GM12878 (cell line): Measurements from ENCODE around the gene PAX5. TPM values are rescaled to one million over a fixed set of nuclear protein-coding genes. Genes with fewer than 3 reads are reported as not detected.
A peak's percentile ranks its signal among the peaks of the same experiment; 100 is the strongest.

Experiments
- ATAC-seq: fragments of 200-7000 bp; cut with Tn5 transposase; 3 replicates; pipeline ENCODE4 v1.9.1; 2020; ENCODE audit warnings: mild to moderate bottlenecking, moderate library complexity
- BruUV-seq: library from RNA; stranded (reverse); fragments of 400-500 nt; replicated peaks from 2 replicates; lab custom pipeline; 2021; lab: Mats Ljungman, UMichigan
- CTCF ChIA-PET: fragments of 300-600 bp; sonication (Branson Sonifier 250); formaldehyde crosslinking; extraction: SDS; loops from one replicate; lab custom pipeline; 2021; ENCODE audit warnings: inconsistent platforms; lab: Yijun Ruan, JAX
- POLR2A ChIA-PET: fragments of 350-600 bp; formaldehyde crosslinking; extraction: SDS; loops from one replicate; lab custom pipeline; 2021; ENCODE audit warnings: inconsistent platforms; lab: Charles Lee
- RAD21 ChIA-PET: fragments of 300-600 bp; sonication (Branson Sonifier 250); formaldehyde crosslinking; loops from one replicate; lab custom pipeline; 2023; ENCODE audit warnings: antibody characterized with exemption; ENCODE audit not compliant: unreplicated experiment; lab: Charles Lee
- SMC1A ChIA-PET: fragments of 300-600 bp; sonication (Branson Sonifier 250); formaldehyde crosslinking; loops from one replicate; lab custom pipeline; 2023; ENCODE audit not compliant: unreplicated experiment, uncharacterized antibody; lab: Charles Lee
- DNase-seq: peaks from one replicate; pipeline ENCODE4 v3.0.0-alpha.2; 2011; ENCODE audit warnings: low read depth, low spot score
- FAIRE-seq: peaks from 3 replicates; lab custom pipeline; 2011; peaks lifted over from hg19 to GRCh38; lab: Jason Lieb, UNC
- H2AFZ ChIP-seq: 2 replicates; pipeline ENCODE4 v1.6.0; 2011; ENCODE audit warnings: low read depth, low read length, control low read depth; ENCODE audit not compliant: control insufficient read depth
- H3K27ac ChIP-seq: 2 replicates; pipeline ENCODE4 v1.5.1; 2011; ENCODE audit warnings: control low read depth; ENCODE audit not compliant: control insufficient read depth, insufficient read depth
- H3K27me3 ChIP-seq, 2 experiments: replicated peaks in 1 of 2; 2 replicates each; pipeline versions ENCODE4 v1.6.0 to v1.6.1; 2011; ENCODE audit warnings: low read length in 1 of 2; ENCODE audit not compliant: control insufficient read depth in 2 of 2, insufficient read depth in 2 of 2
- H3K36me3 ChIP-seq, 2 experiments: 2 replicates each; pipeline ENCODE4 v1.5.1; 2011; ENCODE audit warnings: low read length in 1 of 2; ENCODE audit not compliant: control insufficient read depth in 2 of 2, insufficient read depth in 2 of 2
- H3K4me1 ChIP-seq: 2 replicates; pipeline ENCODE4 v1.6.1; 2011; ENCODE audit warnings: mild to moderate bottlenecking, low read length, moderate library complexity, mixed read lengths; ENCODE audit not compliant: control insufficient read depth, insufficient read depth
- H3K4me2 ChIP-seq: 2 replicates; pipeline ENCODE4 v1.6.0; 2011; ENCODE audit warnings: control low read depth; ENCODE audit not compliant: control insufficient read depth, insufficient read depth
- H3K4me3 ChIP-seq: fragments of 200-600 bp; sonication (generic); 2 replicates; pipeline ENCODE4 v1.5.1; 2016
- H3K79me2 ChIP-seq: 2 replicates; pipeline ENCODE4 v1.6.0; 2011; ENCODE audit warnings: low read length; ENCODE audit not compliant: control insufficient read depth, insufficient read depth
- H3K9ac ChIP-seq: 2 replicates; pipeline ENCODE4 v1.8.0; 2011; ENCODE audit warnings: low read length, control low read depth, mixed read lengths; ENCODE audit not compliant: control insufficient read depth, insufficient read depth
- H3K9me3 ChIP-seq: replicated peaks from 3 replicates; pipeline ENCODE4 v1.5.1; 2011; ENCODE audit warnings: mild to moderate bottlenecking, low read length; ENCODE audit not compliant: control insufficient read depth, insufficient read depth
- H4K20me1 ChIP-seq: 2 replicates; pipeline ENCODE4 v1.6.0; 2011; ENCODE audit not compliant: control insufficient read depth, insufficient read depth
- CEBPB ChIP-seq, 2 experiments: fragments of 150-350 bp in 1 of 2; IDR thresholded peaks; 2 replicates each; pipeline ENCODE4 v1.6.1; 2012 to 2014; ENCODE audit warnings: low read depth in 2 of 2, low read length in 2 of 2, borderline replicate concordance in 1 of 2, inconsistent platforms in 1 of 2
- CHD4 ChIP-seq: fragments of 200-600 bp; sonication (generic); IDR thresholded peaks from 2 replicates; pipeline ENCODE4 v1.6.1; 2016; ENCODE audit warnings: mild to moderate bottlenecking
- GATAD2B ChIP-seq: fragments of 450-650 bp; conservative IDR thresholded peaks from 2 replicates; pipeline ENCODE4 v1.6.1; 2017; ENCODE audit warnings: low read depth, mild to moderate bottlenecking, moderate library complexity
- HSF1 ChIP-seq: fragments of 150-350 bp; IDR thresholded peaks from 2 replicates; pipeline ENCODE4 v1.6.1; 2014; ENCODE audit warnings: mild to moderate bottlenecking, low read depth, low read length
- IKZF2 ChIP-seq, 2 experiments: fragments of 450-650 bp; IDR thresholded peaks; 2 replicates each; pipeline ENCODE4 v1.6.1; 2017; ENCODE audit warnings: mild to moderate bottlenecking in 2 of 2, moderate library complexity in 2 of 2
- MTA2 ChIP-seq: fragments of 450-650 bp; IDR thresholded peaks from 2 replicates; pipeline ENCODE4 v1.6.1; 2016; ENCODE audit warnings: low read depth, mild to moderate bottlenecking, moderate library complexity
- NFXL1 ChIP-seq: fragments of 450-650 bp; IDR thresholded peaks from 2 replicates; pipeline ENCODE4 v1.6.1; 2017; ENCODE audit warnings: antibody characterized with exemption, mild to moderate bottlenecking, borderline replicate concordance
- PAX8 ChIP-seq: fragments of 450-650 bp; IDR thresholded peaks from 2 replicates; pipeline ENCODE4 v1.6.1; 2017; ENCODE audit warnings: mild to moderate bottlenecking, moderate library complexity
- POLR2AphosphoS2 ChIP-seq: IDR thresholded peaks from 2 replicates; pipeline ENCODE4 v1.6.1; 2011; ENCODE audit warnings: low read depth, mild to moderate bottlenecking, low read length, improper control_type of control experiment, moderate library complexity
- RB1 ChIP-seq: fragments of 450-650 bp; formaldehyde crosslinking; IDR thresholded peaks from 2 replicates; pipeline ENCODE4 v1.6.1; 2017; ENCODE audit warnings: mild to moderate bottlenecking, borderline replicate concordance
- RELB ChIP-seq: fragments of 450-650 bp; IDR thresholded peaks from 2 replicates; pipeline ENCODE4 v1.6.1; 2017; ENCODE audit warnings: low read depth, mild to moderate bottlenecking, moderate library complexity
- SMARCA5 ChIP-seq: fragments of 450-650 bp; IDR thresholded peaks from 2 replicates; pipeline ENCODE4 v1.6.1; 2017; ENCODE audit warnings: mild to moderate bottlenecking
- WGBS: methylation state at CpG from one replicate; pipeline ENCODE4 v1.1.6; 2016; ENCODE audit warnings: low lambda C conversion rate; ENCODE audit not compliant: insufficient replicate concordance, insufficient coverage; ENCODE audit errors: missing lambda C conversion rate; 5-methylcytosine and 5-hydroxymethylcytosine counted together
- in situ Hi-C: fragments of 300-500 bp; cut with MboI; formaldehyde crosslinking; loops from 9 replicates; pipeline ENCODE4 v1.14.3; 2018; ENCODE audit warnings: mixed read lengths
- intact Hi-C: fragments of 100-400 bp; cut with micrococcal nuclease; formaldehyde crosslinking; loops from one replicate; pipeline ENCODE4 v1.14.2; 2022; ENCODE audit not compliant: unreplicated experiment
- polyA plus RNA-seq, 11 experiments: library from polyadenylated mRNA; depleted of rRNA in 4 of 11; unstranded in 6 of 11; stranded (reverse) in 5 of 11; fragments of >200 nt; fragmentation: Nextera tagmentation in 4 of 11; fragmentation: Illumina TruSeq in 1 of 11; extraction: Ambion mirVana in 4 of 11; extraction: Trizol in 1 of 11; gene quantifications; 1 replicate in 1 of 11; 2 replicates in 10 of 11; pipeline versions ENCODE4 v1.2.1 to v1.2.3, GENCODE V29; 2011 to 2016; ENCODE audit warnings: inconsistent platforms in 2 of 11, missing spikeins in 2 of 11, low read depth in 1 of 11
- total RNA-seq, 4 experiments: library from RNA; depleted of rRNA in 3 of 4; stranded (reverse); fragments of >200 nt in 3 of 4; fragmentation: Illumina TruSeq in 1 of 4; extraction: Trizol in 1 of 4; gene quantifications; 2 replicates each; pipeline versions ENCODE4 v1.2.1 to v1.2.3, GENCODE V29; 2013 to 2021

Gene PAX5
- total and polyA plus RNA-seq, 10 of the 15 experiments (the other 5 are each of a cell fraction or from before 2014, with no cell fraction given) = 2.2 to 123 (median 31.9) TPM

- SMC1A ChIA-PET = interaction anchor here (0.8 to 1.5 kb wide), 4 partner anchors 21 to 96 kb away, joined by 3 to 7 read pairs (median 3); no protein-coding TSS in a partner anchor
- BruUV-seq = no TSS peak
- peak overlapping the region; percentile 82 for H3K27ac ChIP-seq
- H3K27me3 ChIP-seq = no peaks in the 10 kb centered on the region
- 11% methylated on average over 4 of the region's 4 CpGs for WGBS
- no peaks in the 10 kb centered on the region; the same call in 1 of the 2 replicates for H4K20me1 ChIP-seq
- DNase-seq (no peak), FAIRE-seq (no peak), ATAC-seq (no peak)
- peak overlapping the region; percentile 80 for H3K4me2 ChIP-seq
- in situ Hi-C loops (no loop called here), intact Hi-C loops (loop anchor here (2.0 to 5.0 kb wide), 4 partner anchors 271 to 436 kb away; partner anchors contain the start of gene ZBTB5)
- CTCF ChIA-PET = interaction anchor here (1.6 to 3.0 kb wide), 3 partner anchors 26 to 108 kb away, joined by 4 to 16 read pairs (median 5); no protein-coding TSS in a partner anchor
- peaks cover 100% of the 10 kb centered on the region for H3K79me2 ChIP-seq
- H3K36me3 ChIP-seq = no peaks in the 10 kb centered on the region
- peak overlapping the region; percentile 88 for H3K9ac ChIP-seq
- H3K9me3 ChIP-seq = no peaks in the 10 kb centered on the region
- POLR2A ChIA-PET = interaction anchor here (0.7 to 19.3 kb wide), 5 partner anchors 27 to 298 kb away, joined by 3 to 354 read pairs (median 3); no protein-coding TSS in a partner anchor
- TF ChIP-seq SMARCA5 (no peak), CEBPB (IDR thresholded peaks at IDR 0.05; ENCODE audit: borderline replicate concordance in 1 of 2, low read depth in 2 of 2, low read length in 2 of 2) (no peak), CHD4 (no peak), MTA2 (no peak), NFXL1 (no peak)
- RAD21 ChIA-PET = interaction anchor here (1.0 to 15.2 kb wide), 9 partner anchors 8 to 299 kb away, joined by 3 to 175 read pairs (median 4); no protein-coding TSS in a partner anchor
- H3K4me3 ChIP-seq = peak overlapping the region; percentile 96
- H3K4me1 ChIP-seq = peaks cover 17% of the 10 kb centered on the region
- H2AFZ ChIP-seq = no peak overlapping the region
Observed at GRCh38 chr9:37031081-37031480, 3.0 kb downstream of the PAX5 start.

GRCh38 chr9:37030611-37030939 lies 3.5 kb downstream of the PAX5 start:
- peak; percentile 59 for FAIRE-seq
- peak overlapping the region; percentile 96 for H3K4me3 ChIP-seq
- TF ChIP-seq PAX8 = 0 out of 2 replicates have a peak, but pooled peaks have one; percentile 33
- TF ChIP-seq GATAD2B = 0 out of 2 replicates have a peak, but pooled peaks have one; percentile 11
- no peak for TF ChIP-seq POLR2AphosphoS2
- no peak for TF ChIP-seq HSF1
- TF ChIP-seq RELB = peak; percentile 33; the same call in 1 of the 2 replicates
- TF ChIP-seq IKZF2 (IDR thresholded peaks at IDR 0.05) = peak in 1 of 2 experiments; percentile 19; a peak in 3 of 4 replicates
- 0 out of 2 replicates have a peak, but pooled peaks have one; percentile 3 for TF ChIP-seq RB1

More at GRCh38 chr9:37030611-37030939, 3.5 kb downstream of the PAX5 start:
- in situ Hi-C loops (no loop called here), intact Hi-C loops (loop anchor here (2.0 to 5.0 kb wide), 4 partner anchors 272 to 437 kb away; partner anchors contain the start of gene ZBTB5)
- Histone ChIP-seq H3K36me3 (0 out of 4 replicates have a peak, but pooled peaks cover 0 to 1% of the 10 kb centered on the region in 2 experiments), H4K20me1 (no peaks in the 10 kb centered on the region; the same call in 1 of the 2 replicates), H3K4me1 (peaks cover 17% of the 10 kb centered on the region), H3K9ac (peak overlapping the region; percentile 88), H3K27me3 (no peaks in the 10 kb centered on the region), H3K27ac (peak overlapping the region; percentile 82), H3K79me2 (peaks cover 100% of the 10 kb centered on the region), H3K4me2 (peak overlapping the region; percentile 80), H3K9me3 (no peaks in the 10 kb centered on the region), H2AFZ (no peak overlapping the region; the same call in 1 of the 2 replicates)
- no peak for DNase-seq
- CTCF ChIA-PET = interaction anchor here (1.3 to 3.0 kb wide), 4 partner anchors 26 to 278 kb away, joined by 3 to 16 read pairs (median 8); no protein-coding TSS in a partner anchor
- no TSS peak for BruUV-seq
- SMC1A ChIA-PET = interaction anchor here (0.9 to 3.7 kb wide), 9 partner anchors 20 to 299 kb away, joined by 3 to 12 read pairs (median 6); no protein-coding TSS in a partner anchor
- POLR2A ChIA-PET = interaction anchor here (1.2 to 19.3 kb wide), 3 partner anchors 27 to 38 kb away, joined by 6 to 354 read pairs (median 6); no protein-coding TSS in a partner anchor
- ATAC-seq = peak; percentile 19
- RAD21 ChIA-PET = interaction anchor here (1.0 to 15.2 kb wide), 6 partner anchors 21 to 211 kb away, joined by 3 to 175 read pairs (median 3); no protein-coding TSS in a partner anchor
- 1% methylated on average over 7 of the region's 7 CpGs for WGBS
